ENCODE results near the gene ABLIM1.

- TF ChIP-seq, protein P1, sequence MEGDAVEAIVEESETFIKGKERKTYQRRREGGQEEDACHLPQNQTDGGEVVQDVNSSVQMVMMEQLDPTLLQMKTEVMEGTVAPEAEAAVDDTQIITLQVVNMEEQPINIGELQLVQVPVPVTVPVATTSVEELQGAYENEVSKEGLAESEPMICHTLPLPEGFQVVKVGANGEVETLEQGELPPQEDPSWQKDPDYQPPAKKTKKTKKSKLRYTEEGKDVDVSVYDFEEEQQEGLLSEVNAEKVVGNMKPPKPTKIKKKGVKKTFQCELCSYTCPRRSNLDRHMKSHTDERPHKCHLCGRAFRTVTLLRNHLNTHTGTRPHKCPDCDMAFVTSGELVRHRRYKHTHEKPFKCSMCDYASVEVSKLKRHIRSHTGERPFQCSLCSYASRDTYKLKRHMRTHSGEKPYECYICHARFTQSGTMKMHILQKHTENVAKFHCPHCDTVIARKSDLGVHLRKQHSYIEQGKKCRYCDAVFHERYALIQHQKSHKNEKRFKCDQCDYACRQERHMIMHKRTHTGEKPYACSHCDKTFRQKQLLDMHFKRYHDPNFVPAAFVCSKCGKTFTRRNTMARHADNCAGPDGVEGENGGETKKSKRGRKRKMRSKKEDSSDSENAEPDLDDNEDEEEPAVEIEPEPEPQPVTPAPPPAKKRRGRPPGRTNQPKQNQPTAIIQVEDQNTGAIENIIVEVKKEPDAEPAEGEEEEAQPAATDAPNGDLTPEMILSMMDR (IDR thresholded peaks at IDR 0.05): no peak
- no peak for TF ChIP-seq POLR2A (IDR thresholded peaks at IDR 0.05)
Measured at GRCh38 chr10:114384601-114385000, 273.5 kb downstream of the ABLIM1 start.
